Caco-2 (cell line): ENCODE data around the gene XKR7. TPM values are rescaled to one million over a fixed set of nuclear protein-coding genes. Genes with fewer than 3 reads are reported as not detected.

Experiments used
- BruUV-seq: library from RNA; stranded (reverse); fragments of 400-500 nt; replicated peaks from 2 replicates; lab custom pipeline; 2021; lab: Mats Ljungman, UMichigan
- CTCF ChIA-PET: fragments of 300-600 bp; sonication (Branson Sonifier 250); formaldehyde crosslinking; loops from one replicate; lab custom pipeline; 2022; ENCODE audit warnings: antibody characterized with exemption; lab: Charles Lee
- POLR2A ChIA-PET: fragments of 300-600 bp; sonication (Branson Sonifier 250); formaldehyde crosslinking; loops from one replicate; lab custom pipeline; 2022; ENCODE audit warnings: antibody characterized with exemption; lab: Charles Lee
- DNase-seq, 2 experiments: peaks; one replicate each; pipeline versions ENCODE4 v3.0.0 to v3.0.0-alpha.2; 2020 to 2022
- H3K27me3 ChIP-seq: replicated peaks from 2 replicates; pipeline ENCODE4 v1.6.0; 2011; ENCODE audit warnings: low read length; ENCODE audit not compliant: control insufficient read depth, insufficient read depth
- H3K36me3 ChIP-seq: 2 replicates; pipeline ENCODE4 v1.5.1; 2011; ENCODE audit warnings: low read length; ENCODE audit not compliant: control insufficient read depth, insufficient read depth
- H3K4me1 ChIP-seq: fragments of 250-450 bp; sonication (Bioruptor Pico); 2 replicates; pipeline ENCODE4 v1.5.1; 2020; ENCODE audit warnings: mild to moderate bottlenecking
- H3K4me3 ChIP-seq: 2 replicates; pipeline ENCODE4 v1.5.1; 2011; ENCODE audit warnings: low read depth, mild to moderate bottlenecking, control low read depth, low read length
- H3K9me3 ChIP-seq: fragments of 250-450 bp; sonication (Bioruptor Pico); 2 replicates; pipeline ENCODE4 v1.5.1; 2020; ENCODE audit warnings: mild to moderate bottlenecking, moderate library complexity
- H3K27ac Mint-ChIP-seq: one replicate; pipeline ENCODE4 v1.8.0; 2022; ENCODE audit warnings: mixed read lengths; ENCODE audit not compliant: unreplicated experiment
- H3K27me3 Mint-ChIP-seq: one replicate; pipeline ENCODE4 v1.8.0; 2022; ENCODE audit warnings: mixed read lengths; ENCODE audit not compliant: insufficient read depth, unreplicated experiment
- H3K36me3 Mint-ChIP-seq: one replicate; pipeline ENCODE4 v1.8.0; 2022; ENCODE audit warnings: mild to moderate bottlenecking, mixed read lengths; ENCODE audit not compliant: insufficient read depth, unreplicated experiment
- H3K4me1 Mint-ChIP-seq: one replicate; pipeline ENCODE4 v1.8.0; 2022; ENCODE audit warnings: low read depth, mixed read lengths; ENCODE audit not compliant: unreplicated experiment
- H3K4me3 Mint-ChIP-seq: one replicate; pipeline ENCODE4 v1.8.0; 2022; ENCODE audit warnings: mild to moderate bottlenecking, moderate library complexity, mixed read lengths; ENCODE audit not compliant: unreplicated experiment
- H3K9me3 Mint-ChIP-seq: one replicate; pipeline ENCODE4 v1.8.0; 2022; ENCODE audit warnings: mixed read lengths; ENCODE audit not compliant: unreplicated experiment
- CTCF ChIP-seq, 2 experiments: fragments of 200-600 bp in 1 of 2; IDR thresholded peaks; 1 replicate in 1 of 2; 2 replicates in 1 of 2; pipeline versions ENCODE4 v1.5.1 to v1.8.0; 2011 to 2022; ENCODE audit warnings: antibody characterized with exemption in 1 of 2, control low read depth in 1 of 2, inconsistent platforms in 1 of 2, low read depth in 1 of 2, low read length in 1 of 2, mild to moderate bottlenecking in 1 of 2, moderate library complexity in 1 of 2; ENCODE audit not compliant: insufficient read depth in 1 of 2, severe bottlenecking in 1 of 2, unreplicated experiment in 1 of 2
- intact Hi-C: fragments of 100-400 bp; cut with micrococcal nuclease; formaldehyde crosslinking; loops from one replicate; pipeline ENCODE4 v1.10.0; 2022; ENCODE audit not compliant: unreplicated experiment
- total RNA-seq: library from RNA; stranded (reverse); gene quantifications from 2 replicates; pipeline ENCODE4 v1.2.3, GENCODE V29; 2022

Gene XKR7
- total RNA-seq, 1 experiment from 2014 or later = not detected

GRCh38 chr20:32003325-32003724 lies 35.4 kb downstream of the XKR7 start:
- CTCF ChIA-PET = interaction anchor here (1.6 kb wide), 1 partner anchor 27 kb away, joined by 3 read pairs; no protein-coding TSS in a partner anchor
- Mint-ChIP-seq H3K27me3 (peaks cover 23% of the 10 kb centered on the region), H3K9me3 (no peaks in the 10 kb centered on the region), H3K27ac (no peak overlapping the region), H3K4me1 (no peaks in the 10 kb centered on the region), H3K4me3 (no peak overlapping the region), H3K36me3 (no peaks in the 10 kb centered on the region)
- no peak for TF ChIP-seq CTCF (IDR thresholded peaks at IDR 0.05; ENCODE audit: insufficient read depth in 1 of 2, low read depth in 1 of 2, low read length in 1 of 2, severe bottlenecking in 1 of 2, unreplicated experiment in 1 of 2)
- DNase-seq = no peak
- Histone ChIP-seq H3K36me3 (no peaks in the 10 kb centered on the region), H3K4me3 (no peak overlapping the region), H3K9me3 (no peaks in the 10 kb centered on the region), H3K27me3 (peaks cover 5% of the 10 kb centered on the region), H3K4me1 (no peaks in the 10 kb centered on the region)
- POLR2A ChIA-PET = no interaction called here
- BruUV-seq = no TSS peak
- intact Hi-C loops = no loop called here

DNA sequence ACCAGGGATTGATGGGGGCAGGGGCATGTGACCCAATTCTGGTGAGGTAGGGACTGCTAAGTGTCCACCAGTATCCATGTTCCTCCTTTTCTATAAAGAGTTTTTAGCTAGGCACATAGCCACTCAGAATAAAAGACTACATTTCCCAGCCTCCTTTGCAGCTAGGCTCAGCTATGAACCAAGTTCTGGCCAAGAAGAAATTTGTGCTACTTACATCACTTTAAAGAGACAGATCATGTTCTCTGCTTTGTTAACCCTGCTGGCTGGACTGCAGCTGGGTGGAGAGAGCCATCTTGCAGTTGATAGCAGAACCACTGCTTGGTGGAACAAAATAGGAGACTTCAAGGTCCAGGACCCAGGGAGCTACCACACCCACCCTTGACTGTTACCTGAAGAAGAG lies 37.0 kb downstream of the XKR7 start:
- intact Hi-C loops = no loop called here
- TF ChIP-seq CTCF (IDR thresholded peaks at IDR 0.05; ENCODE audit: insufficient read depth in 1 of 2, low read depth in 1 of 2, low read length in 1 of 2, severe bottlenecking in 1 of 2, unreplicated experiment in 1 of 2) = no peak

GRCh38 chr20:32006053-32006452 lies 38.1 kb downstream of the XKR7 start:
- no TSS peak for BruUV-seq
- H3K36me3 Mint-ChIP-seq = no peaks in the 10 kb centered on the region

More for the DNA sequence above, 37.0 kb downstream of the XKR7 start:
- Mint-ChIP-seq H3K27ac (no peak overlapping the region), H3K4me1 (peaks cover 7% of the 10 kb centered on the region), H3K27me3 (peaks cover 25% of the 10 kb centered on the region), H3K4me3 (no peak overlapping the region), H3K36me3 (no peaks in the 10 kb centered on the region), H3K9me3 (no peaks in the 10 kb centered on the region)
- peaks cover 1% of the 10 kb centered on the region; the same call in 1 of the 2 replicates for H3K27me3 ChIP-seq
- CTCF ChIA-PET = interaction anchor here (1.2 to 2.1 kb wide), 3 partner anchors 13 to 53 kb away, joined by 3 to 10 read pairs (median 5); partner anchors contain the start of gene PDRG1
- peak in 1 of 2 experiments; percentile 44 for DNase-seq
- no peak overlapping the region for H3K4me3 ChIP-seq
- POLR2A ChIA-PET = interaction anchor here (0.5 kb wide), 1 partner anchor 37 kb away, joined by 4 read pairs; no protein-coding TSS in a partner anchor
- H3K9me3 ChIP-seq = no peaks in the 10 kb centered on the region
- BruUV-seq = no TSS peak
- H3K4me1 ChIP-seq = no peaks in the 10 kb centered on the region
- no peaks in the 10 kb centered on the region for H3K36me3 ChIP-seq

More at GRCh38 chr20:32006053-32006452, 38.1 kb downstream of the XKR7 start:
- Histone ChIP-seq H3K4me3 (no peak overlapping the region), H3K9me3 (no peaks in the 10 kb centered on the region), H3K27me3 (peaks cover 1% of the 10 kb centered on the region; the same call in 1 of the 2 replicates), H3K4me1 (no peaks in the 10 kb centered on the region), H3K36me3 (no peaks in the 10 kb centered on the region)
- H3K9me3 Mint-ChIP-seq = no peaks in the 10 kb centered on the region
- peaks cover 16% of the 10 kb centered on the region for H3K27me3 Mint-ChIP-seq
- no peak for TF ChIP-seq CTCF (IDR thresholded peaks at IDR 0.05; ENCODE audit: insufficient read depth in 1 of 2, low read depth in 1 of 2, low read length in 1 of 2, severe bottlenecking in 1 of 2, unreplicated experiment in 1 of 2)
- no peak overlapping the region for H3K27ac Mint-ChIP-seq
- CTCF ChIA-PET = interaction anchor here (0.6 to 2.1 kb wide), 3 partner anchors 12 to 155 kb away, joined by 3 to 10 read pairs (median 5); no protein-coding TSS in a partner anchor
- intact Hi-C loops = no loop called here
- H3K4me3 Mint-ChIP-seq = no peak overlapping the region
- POLR2A ChIA-PET = no interaction called here
- peaks cover 7% of the 10 kb centered on the region for H3K4me1 Mint-ChIP-seq
- no peak for DNase-seq
